Measurements from ENCODE around the gene GSTO1.

DNA sequence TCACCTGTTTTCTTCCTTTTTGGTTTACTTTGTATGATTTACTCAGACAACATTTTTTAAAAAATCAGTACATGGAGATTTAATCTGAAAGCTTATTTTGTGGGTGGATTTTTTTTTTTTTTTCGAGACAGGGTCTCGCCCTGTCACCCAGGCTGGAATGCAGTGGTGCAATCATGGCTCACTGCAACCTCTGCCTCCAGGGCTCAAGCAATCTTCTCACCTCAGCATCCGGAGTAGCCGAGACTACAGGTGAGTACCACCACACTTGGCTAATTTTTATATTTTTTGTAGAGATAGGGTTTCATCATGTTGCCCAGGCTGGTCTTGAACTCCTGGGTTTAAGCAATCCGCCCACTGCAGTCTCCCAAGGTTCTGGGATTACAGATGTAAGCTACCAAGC, 2.5 kb downstream of the GSTO1 start:
- TF ChIP-seq, protein P1, sequence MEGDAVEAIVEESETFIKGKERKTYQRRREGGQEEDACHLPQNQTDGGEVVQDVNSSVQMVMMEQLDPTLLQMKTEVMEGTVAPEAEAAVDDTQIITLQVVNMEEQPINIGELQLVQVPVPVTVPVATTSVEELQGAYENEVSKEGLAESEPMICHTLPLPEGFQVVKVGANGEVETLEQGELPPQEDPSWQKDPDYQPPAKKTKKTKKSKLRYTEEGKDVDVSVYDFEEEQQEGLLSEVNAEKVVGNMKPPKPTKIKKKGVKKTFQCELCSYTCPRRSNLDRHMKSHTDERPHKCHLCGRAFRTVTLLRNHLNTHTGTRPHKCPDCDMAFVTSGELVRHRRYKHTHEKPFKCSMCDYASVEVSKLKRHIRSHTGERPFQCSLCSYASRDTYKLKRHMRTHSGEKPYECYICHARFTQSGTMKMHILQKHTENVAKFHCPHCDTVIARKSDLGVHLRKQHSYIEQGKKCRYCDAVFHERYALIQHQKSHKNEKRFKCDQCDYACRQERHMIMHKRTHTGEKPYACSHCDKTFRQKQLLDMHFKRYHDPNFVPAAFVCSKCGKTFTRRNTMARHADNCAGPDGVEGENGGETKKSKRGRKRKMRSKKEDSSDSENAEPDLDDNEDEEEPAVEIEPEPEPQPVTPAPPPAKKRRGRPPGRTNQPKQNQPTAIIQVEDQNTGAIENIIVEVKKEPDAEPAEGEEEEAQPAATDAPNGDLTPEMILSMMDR (IDR thresholded peaks at IDR 0.05 in 2 of 3, conservative IDR thresholded peaks at IDR 0.05 in 1 of 3; ENCODE audit: insufficient read depth in 2 of 3, low read depth in 1 of 3, low read length in 3 of 3) = no peak
- TF ChIP-seq SPI1 (IDR thresholded peaks at IDR 0.05; ENCODE audit: borderline replicate concordance, low read depth, low read length) = no peak
- TF ChIP-seq, protein P2, sequence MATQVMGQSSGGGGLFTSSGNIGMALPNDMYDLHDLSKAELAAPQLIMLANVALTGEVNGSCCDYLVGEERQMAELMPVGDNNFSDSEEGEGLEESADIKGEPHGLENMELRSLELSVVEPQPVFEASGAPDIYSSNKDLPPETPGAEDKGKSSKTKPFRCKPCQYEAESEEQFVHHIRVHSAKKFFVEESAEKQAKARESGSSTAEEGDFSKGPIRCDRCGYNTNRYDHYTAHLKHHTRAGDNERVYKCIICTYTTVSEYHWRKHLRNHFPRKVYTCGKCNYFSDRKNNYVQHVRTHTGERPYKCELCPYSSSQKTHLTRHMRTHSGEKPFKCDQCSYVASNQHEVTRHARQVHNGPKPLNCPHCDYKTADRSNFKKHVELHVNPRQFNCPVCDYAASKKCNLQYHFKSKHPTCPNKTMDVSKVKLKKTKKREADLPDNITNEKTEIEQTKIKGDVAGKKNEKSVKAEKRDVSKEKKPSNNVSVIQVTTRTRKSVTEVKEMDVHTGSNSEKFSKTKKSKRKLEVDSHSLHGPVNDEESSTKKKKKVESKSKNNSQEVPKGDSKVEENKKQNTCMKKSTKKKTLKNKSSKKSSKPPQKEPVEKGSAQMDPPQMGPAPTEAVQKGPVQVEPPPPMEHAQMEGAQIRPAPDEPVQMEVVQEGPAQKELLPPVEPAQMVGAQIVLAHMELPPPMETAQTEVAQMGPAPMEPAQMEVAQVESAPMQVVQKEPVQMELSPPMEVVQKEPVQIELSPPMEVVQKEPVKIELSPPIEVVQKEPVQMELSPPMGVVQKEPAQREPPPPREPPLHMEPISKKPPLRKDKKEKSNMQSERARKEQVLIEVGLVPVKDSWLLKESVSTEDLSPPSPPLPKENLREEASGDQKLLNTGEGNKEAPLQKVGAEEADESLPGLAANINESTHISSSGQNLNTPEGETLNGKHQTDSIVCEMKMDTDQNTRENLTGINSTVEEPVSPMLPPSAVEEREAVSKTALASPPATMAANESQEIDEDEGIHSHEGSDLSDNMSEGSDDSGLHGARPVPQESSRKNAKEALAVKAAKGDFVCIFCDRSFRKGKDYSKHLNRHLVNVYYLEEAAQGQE (IDR thresholded peaks at IDR 0.05; ENCODE audit: borderline replicate concordance) = no peak
- TF ChIP-seq, protein P2 (CRISPR knock-in tag; IDR thresholded peaks at IDR 0.05; ENCODE audit: low read depth) = no peak
- TF ChIP-seq POLR2A (conservative IDR thresholded peaks at IDR 0.05) = no peak
- TF ChIP-seq ZNF274 (IDR thresholded peaks at IDR 0.05; ENCODE audit: borderline replicate concordance, low read depth, low read length) = no peak
- TF ChIP-seq SIN3A (IDR thresholded peaks at IDR 0.05; ENCODE audit: borderline replicate concordance in 2 of 2, control insufficient read depth in 1 of 2, low read depth in 2 of 2, low read length in 2 of 2) = no peak
- no peak for TF ChIP-seq ZNF239 (CRISPR knock-in tag; IDR thresholded peaks at IDR 0.05)
- no peak for TF ChIP-seq ZFP1 (CRISPR knock-in tag; IDR thresholded peaks at IDR 0.05)
- no peak for TF ChIP-seq NFATC3 (IDR thresholded peaks at IDR 0.05)
- TF ChIP-seq SMARCC2 (IDR thresholded peaks at IDR 0.05; ENCODE audit: low read depth) = no peak
- no peak for TF ChIP-seq KLF13 (tag; IDR thresholded peaks at IDR 0.05; ENCODE audit: borderline replicate concordance, low read depth)
